ENCODE results near the gene MAPKAP1.

MAPKAP1 gene

GRCh38 chr9:125470767-125471580 is 236.0 kb downstream of the MAPKAP1 start:
- DNase-seq (ENCODE audit: insufficient read length, low spot score) (no peak), FAIRE-seq (no peak)
- no peak for TF ChIP-seq PAX5 (IDR thresholded peaks at IDR 0.05; ENCODE audit: insufficient read depth, low read length, severe bottlenecking)
- no peak for TF ChIP-seq SPI1 (IDR thresholded peaks at IDR 0.05; ENCODE audit: low read depth, low read length)
- TF ChIP-seq POU2F2 (IDR thresholded peaks at IDR 0.05; ENCODE audit: low read depth, low read length), result no peak
- TF ChIP-seq TAF1 (IDR thresholded peaks at IDR 0.05; ENCODE audit: low read depth, low read length), result no peak
- TF ChIP-seq POLR2AphosphoS5 (IDR thresholded peaks at IDR 0.05; ENCODE audit: low read depth, low read length), result no peak
- TF ChIP-seq POLR2A (IDR thresholded peaks at IDR 0.05; ENCODE audit: low read depth, low read length), result no peak

DNA sequence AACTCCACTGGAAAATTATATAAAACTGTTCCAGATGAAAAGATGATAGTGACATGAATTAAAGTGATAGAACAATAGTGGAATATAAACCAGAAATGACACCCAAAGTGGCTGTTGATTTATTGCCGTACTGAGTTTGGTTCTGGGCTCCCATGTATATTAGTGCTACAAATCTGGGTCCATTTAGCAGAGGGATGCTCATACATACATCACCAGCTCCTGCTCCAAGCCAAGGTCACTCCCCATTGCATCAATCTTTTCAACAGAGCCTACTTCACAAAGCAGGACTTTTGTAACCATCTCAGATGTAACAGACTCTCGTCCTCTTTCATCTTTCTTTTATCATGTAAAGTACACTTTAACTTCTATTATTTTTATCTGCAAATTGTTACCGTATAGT is 236.8 kb downstream of the MAPKAP1 start:
- no peak for FAIRE-seq
- no peak for DNase-seq (ENCODE audit: insufficient read length, low spot score)
- TF ChIP-seq TAF1 (IDR thresholded peaks at IDR 0.05; ENCODE audit: low read depth, low read length) (no peak), SPI1 (IDR thresholded peaks at IDR 0.05; ENCODE audit: low read depth, low read length) (no peak), PAX5 (IDR thresholded peaks at IDR 0.05; ENCODE audit: insufficient read depth, low read length, severe bottlenecking) (no peak), POLR2A (IDR thresholded peaks at IDR 0.05; ENCODE audit: low read depth, low read length) (no peak), POLR2AphosphoS5 (IDR thresholded peaks at IDR 0.05; ENCODE audit: low read depth, low read length) (no peak), POU2F2 (IDR thresholded peaks at IDR 0.05; ENCODE audit: low read depth, low read length) (no peak)

- FAIRE-seq, result no peak
- no peak for DNase-seq (ENCODE audit: insufficient read length, low spot score)
- TF ChIP-seq POLR2AphosphoS5 (IDR thresholded peaks at IDR 0.05; ENCODE audit: low read depth, low read length) (no peak), SPI1 (IDR thresholded peaks at IDR 0.05; ENCODE audit: low read depth, low read length) (no peak), POU2F2 (IDR thresholded peaks at IDR 0.05; ENCODE audit: low read depth, low read length) (no peak)
Observed at GRCh38 chr9:125468646-125469045, 238.4 kb downstream of the MAPKAP1 start.

DNA sequence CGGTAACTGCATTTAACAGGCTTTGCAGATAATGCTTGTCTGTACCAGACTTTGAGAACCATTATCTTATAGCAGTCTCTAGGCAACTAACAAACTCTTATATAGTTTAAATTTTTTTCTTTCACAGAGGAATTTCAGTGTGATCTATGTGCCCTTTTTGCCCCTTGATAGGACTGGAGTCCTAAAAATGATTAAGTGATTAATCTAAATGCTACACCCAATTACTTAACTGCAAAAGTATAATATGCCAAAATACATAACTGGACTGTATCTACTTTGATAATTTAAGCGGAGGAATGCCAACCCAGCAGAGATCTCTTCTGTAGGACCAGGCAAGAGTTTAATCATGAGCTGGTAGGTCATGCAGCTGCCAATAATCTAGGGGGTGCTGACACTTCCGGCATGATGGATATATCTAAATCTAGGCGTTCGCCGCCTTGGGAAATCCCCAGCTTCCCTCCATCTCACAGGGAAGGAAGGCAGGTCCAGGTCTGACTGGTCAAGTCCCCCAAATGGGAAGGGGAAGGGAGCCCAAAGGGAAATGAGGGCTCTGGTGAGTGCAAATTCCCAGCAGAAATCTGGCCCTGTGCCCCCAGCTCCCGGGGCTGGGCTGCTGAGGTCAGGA is 239.8 kb downstream of the MAPKAP1 start:
- no peak for DNase-seq (ENCODE audit: insufficient read length, low spot score)
- no peak for TF ChIP-seq POLR2AphosphoS5 (IDR thresholded peaks at IDR 0.05; ENCODE audit: low read depth, low read length)
- no peak for TF ChIP-seq POU2F2 (IDR thresholded peaks at IDR 0.05; ENCODE audit: low read depth, low read length)
- no peak for TF ChIP-seq PAX5 (IDR thresholded peaks at IDR 0.05; ENCODE audit: insufficient read depth, low read length, severe bottlenecking)
- no peak for TF ChIP-seq SPI1 (IDR thresholded peaks at IDR 0.05; ENCODE audit: low read depth, low read length)
- TF ChIP-seq POLR2A (IDR thresholded peaks at IDR 0.05; ENCODE audit: low read depth, low read length), result no peak
- no peak for TF ChIP-seq TAF1 (IDR thresholded peaks at IDR 0.05; ENCODE audit: low read depth, low read length)
- no peak for FAIRE-seq

GRCh38 chr9:125466411-125466810 is 240.6 kb downstream of the MAPKAP1 start:
- DNase-seq (ENCODE audit: insufficient read length, low spot score), result no peak
- TF ChIP-seq SPI1 (IDR thresholded peaks at IDR 0.05; ENCODE audit: low read depth, low read length) (no peak), POU2F2 (IDR thresholded peaks at IDR 0.05; ENCODE audit: low read depth, low read length) (no peak), POLR2A (IDR thresholded peaks at IDR 0.05; ENCODE audit: low read depth, low read length) (no peak), POLR2AphosphoS5 (IDR thresholded peaks at IDR 0.05; ENCODE audit: low read depth, low read length) (no peak)
- FAIRE-seq, result no peak

GRCh38 chr9:125464591-125465385 is 242.2 kb downstream of the MAPKAP1 start:
- FAIRE-seq, result no peak
- TF ChIP-seq PAX5 (IDR thresholded peaks at IDR 0.05; ENCODE audit: insufficient read depth, low read length, severe bottlenecking), result no peak
- no peak for TF ChIP-seq TAF1 (IDR thresholded peaks at IDR 0.05; ENCODE audit: low read depth, low read length)
- TF ChIP-seq POLR2AphosphoS5 (IDR thresholded peaks at IDR 0.05; ENCODE audit: low read depth, low read length), result no peak
- no peak for TF ChIP-seq POU2F2 (IDR thresholded peaks at IDR 0.05; ENCODE audit: low read depth, low read length)
- TF ChIP-seq SPI1 (IDR thresholded peaks at IDR 0.05; ENCODE audit: low read depth, low read length), result no peak
- TF ChIP-seq POLR2A (IDR thresholded peaks at IDR 0.05; ENCODE audit: low read depth, low read length), result no peak
- no peak for DNase-seq (ENCODE audit: insufficient read length, low spot score)

DNA sequence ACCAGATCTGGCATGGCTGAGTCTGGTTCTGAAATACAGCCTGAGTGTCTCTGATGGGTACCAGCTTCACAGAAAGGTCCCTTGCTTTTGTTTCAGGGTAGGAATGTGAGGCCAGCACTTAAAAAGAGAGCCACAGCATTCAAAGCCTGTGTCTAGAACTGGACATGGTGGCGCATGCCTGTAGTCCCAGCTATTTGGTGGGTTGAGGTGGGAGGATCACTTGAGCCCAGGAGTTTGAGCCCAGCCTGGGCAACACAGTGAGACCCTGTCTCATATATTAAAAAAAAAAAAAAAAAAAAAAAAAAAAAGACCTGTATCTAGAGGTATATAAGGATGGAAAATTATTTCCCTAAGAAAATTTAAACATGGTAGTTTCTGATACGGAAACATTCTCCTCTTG is 243.1 kb downstream of the MAPKAP1 start:
- DNase-seq (ENCODE audit: insufficient read length, low spot score) (no peak), FAIRE-seq (no peak)
- TF ChIP-seq SPI1 (IDR thresholded peaks at IDR 0.05; ENCODE audit: low read depth, low read length) (no peak), PAX5 (IDR thresholded peaks at IDR 0.05; ENCODE audit: insufficient read depth, low read length, severe bottlenecking) (no peak)

DNA sequence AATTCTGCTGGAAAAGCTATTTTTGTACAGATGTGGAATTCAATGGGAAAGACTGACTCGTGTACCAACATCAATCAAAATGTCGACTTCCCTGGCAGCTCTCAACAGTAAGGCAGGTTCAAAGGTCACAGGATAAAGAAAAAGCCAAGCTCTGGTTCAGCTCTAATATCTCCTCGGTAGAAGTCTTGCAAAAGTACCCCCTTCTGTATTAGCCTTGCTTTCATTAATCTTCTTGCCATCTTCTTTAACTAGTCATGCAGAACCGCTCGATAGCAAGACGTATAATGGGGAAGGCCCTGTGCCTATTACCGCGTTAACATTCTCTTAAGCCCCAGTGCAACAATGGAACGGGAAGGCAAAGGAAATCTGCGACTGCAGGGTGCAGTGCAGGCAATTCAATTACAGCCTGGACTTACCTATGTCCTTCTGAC is 244.1 kb downstream of the MAPKAP1 start:
- DNase-seq (ENCODE audit: insufficient read length, low spot score), result no peak
- TF ChIP-seq POU2F2 (IDR thresholded peaks at IDR 0.05; ENCODE audit: low read depth, low read length) (no peak), TAF1 (IDR thresholded peaks at IDR 0.05; ENCODE audit: low read depth, low read length) (no peak), POLR2A (IDR thresholded peaks at IDR 0.05; ENCODE audit: low read depth, low read length) (no peak), PAX5 (IDR thresholded peaks at IDR 0.05; ENCODE audit: insufficient read depth, low read length, severe bottlenecking) (no peak), POLR2AphosphoS5 (IDR thresholded peaks at IDR 0.05; ENCODE audit: low read depth, low read length) (no peak), SPI1 (IDR thresholded peaks at IDR 0.05; ENCODE audit: low read depth, low read length) (no peak)
- no peak for FAIRE-seq

- DNase-seq (ENCODE audit: insufficient read length, low spot score) (no peak), FAIRE-seq (no peak)
- TF ChIP-seq POLR2AphosphoS5 (IDR thresholded peaks at IDR 0.05; ENCODE audit: low read depth, low read length) (no peak), TAF1 (IDR thresholded peaks at IDR 0.05; ENCODE audit: low read depth, low read length) (no peak), PAX5 (IDR thresholded peaks at IDR 0.05; ENCODE audit: insufficient read depth, low read length, severe bottlenecking) (no peak), SPI1 (IDR thresholded peaks at IDR 0.05; ENCODE audit: low read depth, low read length) (no peak), POU2F2 (IDR thresholded peaks at IDR 0.05; ENCODE audit: low read depth, low read length) (no peak), POLR2A (IDR thresholded peaks at IDR 0.05; ENCODE audit: low read depth, low read length) (no peak)
Observed at GRCh38 chr9:125461636-125462190, 245.3 kb downstream of the MAPKAP1 start.
